Bronchial epithelial cell (primary cell): ENCODE measurements around the gene PTGES2. TPM values are rescaled to one million over a fixed set of nuclear protein-coding genes. Genes with fewer than 3 reads are reported as not detected.

Experiments
- DNase-seq: peaks from one replicate; pipeline ENCODE4 v3.0.0-alpha.2; 2010; ENCODE audit warnings: low read depth
- FAIRE-seq: peaks from 2 replicates; lab custom pipeline; 2011; peaks lifted over from hg19 to GRCh38; lab: Jason Lieb, UNC
- H3K27me3 ChIP-seq: 2 replicates; pipeline ENCODE4 v1.5.1; 2011; ENCODE audit warnings: low read length; ENCODE audit not compliant: control insufficient read depth, insufficient read depth
- H3K36me3 ChIP-seq: 2 replicates; pipeline ENCODE4 v1.5.1; 2011; ENCODE audit warnings: low read length; ENCODE audit not compliant: control insufficient read depth, insufficient read depth
- H3K4me3 ChIP-seq: 2 replicates; pipeline ENCODE4 v1.5.1; 2011; ENCODE audit warnings: mild to moderate bottlenecking, low read depth, low read length, control low read depth
- total RNA-seq: library from RNA; depleted of rRNA; stranded (reverse); fragments of >200 nt; gene quantifications from 2 replicates; pipeline ENCODE4 v1.2.1, GENCODE V29; 2014
- TF ChIP-seq, protein P1 (sequence below): IDR thresholded peaks from 2 replicates; pipeline ENCODE4 v1.5.1; 2011; ENCODE audit warnings: mild to moderate bottlenecking, moderate library complexity, low read length, control low read depth, inconsistent platforms; ENCODE audit not compliant: insufficient read depth, severe bottlenecking

Gene PTGES2
- total RNA-seq, 1 donor from 2014 or later = 130 TPM

DNA sequence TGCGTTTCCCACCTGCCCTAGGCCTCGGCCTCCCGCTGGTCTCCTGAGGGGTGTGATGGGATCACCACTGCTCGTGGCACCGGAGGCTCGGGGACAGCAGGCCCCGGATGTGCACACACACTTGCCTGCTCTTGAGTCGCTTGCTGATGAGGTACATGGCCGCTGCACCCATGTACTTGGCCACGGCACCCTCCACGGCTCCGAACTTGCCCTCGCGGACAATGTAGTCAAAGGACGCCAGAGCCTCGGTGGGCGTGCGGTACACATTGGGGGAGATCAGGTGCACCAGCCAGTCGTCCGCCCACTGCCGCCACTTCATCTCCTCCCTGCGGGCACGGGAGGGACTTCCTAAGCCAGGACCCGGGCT lies 4.7 kb downstream of the PTGES2 start:
- FAIRE-seq (no peak), DNase-seq (no peak)
- TF ChIP-seq, protein P1, sequence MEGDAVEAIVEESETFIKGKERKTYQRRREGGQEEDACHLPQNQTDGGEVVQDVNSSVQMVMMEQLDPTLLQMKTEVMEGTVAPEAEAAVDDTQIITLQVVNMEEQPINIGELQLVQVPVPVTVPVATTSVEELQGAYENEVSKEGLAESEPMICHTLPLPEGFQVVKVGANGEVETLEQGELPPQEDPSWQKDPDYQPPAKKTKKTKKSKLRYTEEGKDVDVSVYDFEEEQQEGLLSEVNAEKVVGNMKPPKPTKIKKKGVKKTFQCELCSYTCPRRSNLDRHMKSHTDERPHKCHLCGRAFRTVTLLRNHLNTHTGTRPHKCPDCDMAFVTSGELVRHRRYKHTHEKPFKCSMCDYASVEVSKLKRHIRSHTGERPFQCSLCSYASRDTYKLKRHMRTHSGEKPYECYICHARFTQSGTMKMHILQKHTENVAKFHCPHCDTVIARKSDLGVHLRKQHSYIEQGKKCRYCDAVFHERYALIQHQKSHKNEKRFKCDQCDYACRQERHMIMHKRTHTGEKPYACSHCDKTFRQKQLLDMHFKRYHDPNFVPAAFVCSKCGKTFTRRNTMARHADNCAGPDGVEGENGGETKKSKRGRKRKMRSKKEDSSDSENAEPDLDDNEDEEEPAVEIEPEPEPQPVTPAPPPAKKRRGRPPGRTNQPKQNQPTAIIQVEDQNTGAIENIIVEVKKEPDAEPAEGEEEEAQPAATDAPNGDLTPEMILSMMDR = no peak
- Histone ChIP-seq H3K36me3 (peaks cover 21% of the 10 kb centered on the region), H3K27me3 (no peaks in the 10 kb centered on the region), H3K4me3 (no peak overlapping the region)

DNA sequence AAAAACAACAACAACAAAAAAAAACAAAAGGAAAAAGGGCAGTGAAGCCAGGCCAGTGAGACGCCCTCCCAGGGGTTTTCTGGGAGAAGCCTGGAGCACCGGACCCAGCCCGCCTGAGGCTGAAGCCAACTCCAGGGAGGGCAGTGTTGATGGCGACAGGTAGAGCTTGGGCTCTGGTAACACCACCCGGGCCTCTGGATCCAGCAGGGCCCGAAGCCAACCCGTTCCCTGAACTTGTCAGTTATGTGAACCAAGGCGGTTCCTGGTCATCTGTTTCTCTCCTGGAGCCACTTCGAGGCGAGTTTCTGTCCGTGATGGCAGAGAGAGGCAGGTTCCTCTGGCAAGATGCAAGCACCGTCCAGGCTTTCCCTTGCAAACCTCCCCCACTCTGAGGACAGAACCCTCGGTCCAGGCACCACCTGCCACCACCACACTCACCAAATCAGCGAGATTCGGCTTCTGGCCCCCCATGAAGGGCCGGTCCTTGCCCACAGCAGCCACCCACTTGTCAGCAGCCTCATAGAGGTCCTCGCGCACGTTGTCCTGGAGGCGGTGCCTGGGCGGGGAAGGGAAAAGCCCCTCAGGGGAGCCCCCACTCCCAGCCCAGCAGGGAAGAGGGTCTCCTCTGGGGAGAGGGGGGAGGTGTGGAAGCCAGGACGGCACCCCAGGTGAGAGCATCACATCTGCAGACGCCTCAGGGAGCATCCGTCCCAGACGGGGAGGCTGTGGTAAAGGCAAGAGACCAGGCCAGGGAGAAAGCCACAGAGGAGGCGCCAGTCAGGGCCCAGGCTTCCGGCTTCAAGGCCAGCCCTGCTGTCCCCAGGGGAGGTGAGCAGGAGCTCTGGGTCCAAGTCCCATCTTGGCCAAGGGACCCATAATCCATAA lies 5.4 kb downstream of the PTGES2 start:
- TF ChIP-seq, protein P1 = no peak
- Histone ChIP-seq H3K27me3 (no peaks in the 10 kb centered on the region), H3K36me3 (peaks cover 21% of the 10 kb centered on the region), H3K4me3 (no peak overlapping the region)
- DNase-seq = no peak
- FAIRE-seq = no peak

DNA sequence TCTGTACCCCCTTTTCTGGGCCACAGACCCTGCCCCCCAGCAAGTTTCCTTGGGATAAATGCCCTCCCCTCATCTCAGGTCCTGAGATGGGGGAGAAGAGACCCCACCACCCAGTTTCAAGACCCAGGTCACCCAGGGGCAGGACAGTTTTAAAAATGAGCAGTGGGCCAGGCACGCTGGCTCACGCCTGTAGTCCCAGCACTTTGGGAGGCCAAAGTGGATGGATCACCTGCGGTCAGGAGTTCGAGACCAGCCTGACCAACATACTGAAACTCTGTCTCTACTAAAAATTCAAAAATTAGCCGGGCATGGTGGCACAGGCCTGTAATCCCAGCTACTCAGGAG lies 6.1 kb downstream of the PTGES2 start:
- peaks cover 21% of the 10 kb centered on the region for H3K36me3 ChIP-seq
- TF ChIP-seq, protein P1 = no peak
- H3K4me3 ChIP-seq = no peak overlapping the region
- DNase-seq (no peak), FAIRE-seq (no peak)
- no peaks in the 10 kb centered on the region for H3K27me3 ChIP-seq

DNA sequence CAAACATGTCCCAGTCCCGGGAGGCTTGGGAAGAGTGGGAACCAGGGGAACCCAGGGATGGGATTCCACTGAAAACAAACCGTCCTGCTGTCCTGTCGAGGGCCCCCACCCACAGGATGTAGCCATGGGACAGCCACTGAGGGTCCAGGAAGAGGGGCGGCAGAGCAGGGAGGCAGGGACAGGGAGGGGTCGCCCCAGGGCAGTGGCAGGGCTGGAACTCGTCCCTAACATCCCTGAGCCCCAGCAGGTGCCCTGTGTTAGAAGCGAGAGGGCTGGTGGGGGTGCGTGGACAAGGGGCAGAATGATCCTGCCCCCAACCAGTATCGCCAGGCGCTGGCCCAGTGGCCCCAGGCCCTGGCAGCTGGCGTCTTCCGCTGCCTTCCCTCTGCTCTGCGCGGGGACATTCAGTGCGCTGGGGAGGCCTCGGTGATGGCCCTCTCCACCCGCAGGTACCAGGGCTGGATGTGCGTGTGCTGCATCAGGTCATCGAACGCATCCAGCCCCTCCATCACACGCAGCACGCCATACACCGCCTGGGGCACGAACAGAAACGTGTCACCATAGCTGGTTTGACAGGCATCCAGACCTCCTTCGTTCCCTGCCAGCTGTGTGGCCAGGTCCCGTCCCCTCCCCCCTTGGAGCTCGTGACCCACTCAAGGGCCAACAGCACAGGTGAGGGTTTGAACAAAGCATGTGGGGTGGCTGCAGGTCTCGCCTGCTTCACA lies 6.6 kb downstream of the PTGES2 start:
- Histone ChIP-seq H3K4me3 (no peak overlapping the region), H3K36me3 (peaks cover 21% of the 10 kb centered on the region), H3K27me3 (no peaks in the 10 kb centered on the region)
- TF ChIP-seq, protein P1 = no peak
- DNase-seq = no peak
- FAIRE-seq = no peak

DNA sequence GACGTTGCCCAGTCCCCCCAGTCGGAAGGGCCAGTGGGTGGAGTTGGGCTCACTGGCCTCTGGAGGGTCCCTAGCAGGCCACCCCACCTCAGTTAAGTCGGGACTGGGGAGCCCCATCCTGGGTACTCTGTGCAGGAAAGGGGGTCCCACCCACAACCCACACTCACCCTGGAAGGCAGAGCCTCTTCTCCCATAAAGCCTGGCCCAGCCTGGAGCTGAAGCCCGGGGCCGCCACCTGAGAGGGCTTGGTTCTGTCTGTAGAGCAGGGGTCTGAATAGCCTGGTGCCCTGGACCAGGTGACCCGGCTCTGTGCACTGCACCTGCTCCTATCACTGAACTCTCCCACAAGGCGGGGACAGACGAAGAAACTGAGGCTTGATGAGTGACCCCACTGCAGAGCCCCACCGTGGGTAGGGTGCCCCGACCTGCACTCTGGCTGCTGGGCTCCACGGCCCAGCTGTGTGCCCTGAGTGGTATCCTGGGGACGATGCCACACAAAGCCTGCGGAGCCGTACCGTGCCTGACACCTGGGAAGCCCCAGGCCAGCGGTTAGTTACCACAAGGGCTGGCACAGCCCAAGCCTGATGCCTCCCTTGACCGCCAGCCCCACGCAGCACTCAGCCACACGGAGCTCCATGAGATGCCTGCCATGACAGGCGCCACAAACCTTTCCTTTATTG lies 7.3 kb downstream of the PTGES2 start:
- peaks cover 21% of the 10 kb centered on the region for H3K36me3 ChIP-seq
- DNase-seq = no peak
- FAIRE-seq = no peak
- no peak overlapping the region for H3K4me3 ChIP-seq
- no peaks in the 10 kb centered on the region for H3K27me3 ChIP-seq
- TF ChIP-seq, protein P1 = no peak
